Activated CD4-positive, alpha-beta T cell treated with anti-CD3 and anti-CD28 coated beads for 36 hours (primary cell): Measurements from ENCODE around the gene TRIM42. TPM values are rescaled to one million over a fixed set of nuclear protein-coding genes. Genes with fewer than 3 reads are reported as not detected.

Experiments
- ATAC-seq: fragments of 200-7000 bp; cut with Tn5 transposase; one replicate; pipeline ENCODE4 v1.10.0; 2021; ENCODE audit warnings: mild to moderate bottlenecking, moderate library complexity
- CTCF ChIA-PET: fragments of 350-600 bp; sonication (Branson Sonifier 250); formaldehyde crosslinking; loops from one replicate; lab custom pipeline; 2021; ENCODE audit warnings: antibody characterized with exemption; lab: Charles Lee
- POLR2A ChIA-PET: fragments of 350-600 bp; sonication (Branson Sonifier 250); formaldehyde crosslinking; loops from one replicate; lab custom pipeline; 2021; ENCODE audit warnings: antibody characterized with exemption, inconsistent platforms; lab: Charles Lee
- DNase-seq: peaks from one replicate; pipeline ENCODE4 v3.0.0-alpha.2; 2020
- H3K27ac Mint-ChIP-seq: one replicate; pipeline ENCODE4 v1.8.0; 2021; ENCODE audit warnings: mixed read lengths
- H3K27me3 Mint-ChIP-seq: one replicate; pipeline ENCODE4 v1.8.0; 2021; ENCODE audit warnings: mixed read lengths
- H3K36me3 Mint-ChIP-seq: one replicate; pipeline ENCODE4 v1.8.0; 2021; ENCODE audit warnings: low read depth, mixed read lengths
- H3K4me1 Mint-ChIP-seq: one replicate; pipeline ENCODE4 v1.8.0; 2021; ENCODE audit warnings: mixed read lengths
- H3K4me3 Mint-ChIP-seq: one replicate; pipeline ENCODE4 v1.8.0; 2021; ENCODE audit warnings: mild to moderate bottlenecking, moderate library complexity, mixed read lengths
- H3K9me3 Mint-ChIP-seq: one replicate; pipeline ENCODE4 v1.8.0; 2021; ENCODE audit warnings: low read depth, mixed read lengths
- intact Hi-C, 2 experiments: fragments of 100-400 bp; cut with DNase I in 1 of 2; cut with micrococcal nuclease in 1 of 2; formaldehyde crosslinking; loops; one replicate each; pipeline versions ENCODE4 v1.14.2 to v1.15.1; 2022 to 2024; cut with DNase I, micrococcal nuclease
- total RNA-seq, 2 experiments: library from RNA; stranded (reverse); gene quantifications; one replicate each; pipeline ENCODE4 v1.2.3, GENCODE V29; 2021

The TRIM42 gene
- total RNA-seq = not detected

DNA sequence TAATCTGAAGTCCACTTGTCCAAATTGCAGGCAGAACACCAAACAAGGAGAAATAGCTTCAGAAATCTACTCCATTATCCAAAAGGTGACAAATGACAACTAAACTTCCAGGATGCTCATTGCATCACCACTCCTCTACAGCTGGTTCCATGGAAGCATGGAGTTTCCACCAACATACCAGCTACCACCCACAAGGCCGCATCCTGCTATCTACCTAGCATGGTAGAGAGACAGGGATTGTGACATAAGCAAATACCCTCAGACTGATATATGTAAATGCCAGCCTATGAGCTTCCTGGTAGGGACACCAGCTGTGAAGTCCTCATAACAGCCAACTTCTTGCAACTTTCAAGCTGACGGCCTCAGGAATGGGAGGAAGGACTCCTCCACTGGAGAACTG is at the start of gene TRIM42:
Gene TRIM42 (plus strand): TSS at position 301 of the 400 bp plus-strand sequence. CDS start 166 bp downstream, outside the sequence.
- no peak within 1 kb of the TSS for H3K4me3 Mint-ChIP-seq
- no peaks in the 10 kb centered on the region for H3K4me1 Mint-ChIP-seq
- no peaks in the 10 kb centered on the region for H3K36me3 Mint-ChIP-seq
- H3K27me3 Mint-ChIP-seq = no peaks in the 10 kb centered on the region
- ChIA-PET CTCF (interaction anchor here (0.6 to 0.8 kb wide), 2 partner anchors 178 to 1250 kb away, joined by 4 read pairs; no protein-coding TSS in a partner anchor), POLR2A (no interaction called here)
- intact Hi-C loops = no loop called here
- peaks cover under 1% of the 10 kb centered on the region for H3K9me3 Mint-ChIP-seq
- DNase-seq (no peak), ATAC-seq (no peak)
- H3K27ac Mint-ChIP-seq = no peak within 1 kb of the TSS

DNA sequence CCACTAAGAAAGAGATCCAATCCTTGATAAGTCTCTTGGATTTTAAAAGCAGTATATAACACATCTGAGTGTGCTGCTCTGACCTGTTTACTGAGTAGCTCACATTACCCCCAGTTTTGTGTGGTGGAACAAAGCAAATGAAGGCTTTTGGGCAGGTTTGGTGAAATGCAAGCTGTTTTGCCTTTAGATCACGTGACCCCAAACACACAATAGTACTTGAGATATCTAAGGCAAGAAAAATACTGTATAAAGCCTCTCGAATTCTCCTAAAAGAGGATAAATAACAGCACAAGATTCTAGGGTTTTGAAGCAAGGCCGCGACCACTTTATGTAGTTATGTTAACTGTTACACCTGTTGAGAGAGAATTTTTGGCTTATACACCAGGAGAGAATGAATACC is 49.3 kb upstream of the TRIM42 start:
- ATAC-seq (no peak), DNase-seq (no peak)
- CTCF ChIA-PET = no interaction called here
- Mint-ChIP-seq H3K27me3 (peaks cover 3% of the 10 kb centered on the region), H3K9me3 (no peaks in the 10 kb centered on the region), H3K36me3 (no peaks in the 10 kb centered on the region), H3K27ac (no peak overlapping the region), H3K4me1 (no peaks in the 10 kb centered on the region), H3K4me3 (no peak overlapping the region)
- POLR2A ChIA-PET = no interaction called here
- intact Hi-C loops = no loop called here

DNA sequence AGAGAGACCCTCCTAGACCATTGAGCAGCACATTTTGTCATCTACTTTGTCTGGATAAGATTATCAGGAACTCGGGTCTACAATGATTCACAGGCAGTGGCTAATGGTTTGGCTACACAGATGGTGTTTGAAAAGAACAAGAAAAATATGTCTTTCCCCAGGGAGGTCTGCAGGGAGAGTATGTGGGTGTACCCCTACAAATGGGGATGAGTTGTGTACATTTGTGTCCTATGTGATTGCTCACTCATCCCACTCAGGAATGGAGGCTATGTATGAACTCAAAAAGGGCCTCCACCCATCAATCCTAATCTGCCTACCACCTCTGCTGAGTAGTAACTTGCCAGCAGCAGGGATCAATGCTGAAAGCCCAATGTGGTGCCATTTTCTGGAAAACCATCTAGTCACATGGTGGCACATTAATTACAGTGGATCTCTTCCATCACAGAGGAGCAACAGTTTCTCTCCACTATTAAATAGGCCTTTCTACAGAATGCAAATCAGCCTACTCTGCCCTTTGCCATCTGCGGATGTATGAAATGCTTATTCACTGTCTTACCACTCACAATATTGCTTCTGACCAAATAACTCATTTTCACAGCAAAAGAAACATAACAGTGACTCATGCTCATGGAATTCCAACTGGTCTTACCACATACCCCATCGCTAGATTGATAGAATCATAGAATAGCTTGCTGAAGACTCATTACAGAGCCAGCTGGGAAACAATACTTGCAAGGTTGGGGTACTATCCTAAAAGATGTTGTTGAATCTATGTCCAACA is 48.3 kb upstream of the TRIM42 start:
- Mint-ChIP-seq H3K4me3 (no peak overlapping the region), H3K36me3 (no peaks in the 10 kb centered on the region), H3K27ac (no peak overlapping the region), H3K4me1 (no peaks in the 10 kb centered on the region), H3K27me3 (peaks cover 3% of the 10 kb centered on the region), H3K9me3 (no peaks in the 10 kb centered on the region)
- CTCF ChIA-PET = no interaction called here
- DNase-seq = no peak
- intact Hi-C loops = no loop called here
- no peak for ATAC-seq
- POLR2A ChIA-PET = no interaction called here

DNA sequence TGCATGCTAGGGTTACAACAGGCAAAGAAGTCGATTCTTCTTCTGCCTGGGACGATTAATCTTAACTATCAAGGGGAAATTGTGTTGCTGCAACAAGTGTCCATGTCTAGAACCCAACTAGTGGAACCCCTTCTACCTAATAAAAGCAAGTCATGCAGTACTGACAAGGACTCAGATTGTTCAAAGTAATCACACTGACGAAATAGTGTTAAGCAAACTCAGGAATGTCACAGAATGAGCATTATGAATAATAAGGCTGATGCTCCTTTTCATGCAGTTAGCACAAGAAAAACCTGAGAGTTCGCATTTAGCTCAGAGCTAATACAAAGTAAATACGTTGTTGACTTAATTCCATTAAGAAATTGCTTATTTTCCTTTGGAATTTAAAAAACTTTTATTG is 47.5 kb upstream of the TRIM42 start:
- H3K4me1 Mint-ChIP-seq = no peaks in the 10 kb centered on the region
- ChIA-PET POLR2A (no interaction called here), CTCF (no interaction called here)
- DNase-seq (no peak), ATAC-seq (no peak)
- no peaks in the 10 kb centered on the region for H3K36me3 Mint-ChIP-seq
- H3K9me3 Mint-ChIP-seq = no peaks in the 10 kb centered on the region
- peaks cover 3% of the 10 kb centered on the region for H3K27me3 Mint-ChIP-seq
- intact Hi-C loops = no loop called here
- no peak overlapping the region for H3K27ac Mint-ChIP-seq
- no peak overlapping the region for H3K4me3 Mint-ChIP-seq

DNA sequence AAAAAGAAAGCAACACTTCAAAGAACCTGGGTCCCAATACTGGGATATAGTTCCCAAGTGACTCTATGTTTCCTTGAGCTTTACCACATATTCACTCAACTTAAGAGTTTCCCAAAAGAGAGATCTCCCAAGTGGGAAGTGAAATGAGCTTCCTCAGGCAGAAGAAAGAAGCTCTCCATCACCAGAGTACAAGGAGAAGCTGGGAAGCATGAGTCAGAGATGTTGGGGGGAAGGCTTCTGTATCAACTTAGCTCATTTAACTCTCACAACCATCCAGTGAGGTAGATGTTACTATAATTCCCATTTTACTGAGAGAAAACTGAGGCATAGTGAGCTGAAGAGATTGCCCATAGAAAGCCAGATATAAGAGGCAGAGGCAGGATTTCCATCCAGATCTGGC is 47.0 kb upstream of the TRIM42 start:
- H3K27me3 Mint-ChIP-seq = peaks cover 3% of the 10 kb centered on the region
- H3K4me1 Mint-ChIP-seq = no peaks in the 10 kb centered on the region
- DNase-seq (no peak), ATAC-seq (no peak)
- POLR2A ChIA-PET = no interaction called here
- CTCF ChIA-PET = interaction anchor here (1.1 kb wide), 1 partner anchor 24 kb away, joined by 3 read pairs; no protein-coding TSS in a partner anchor
- no peak overlapping the region for H3K4me3 Mint-ChIP-seq
- no peaks in the 10 kb centered on the region for H3K9me3 Mint-ChIP-seq
- no peak overlapping the region for H3K27ac Mint-ChIP-seq
- H3K36me3 Mint-ChIP-seq = no peaks in the 10 kb centered on the region
- intact Hi-C loops = no loop called here

DNA sequence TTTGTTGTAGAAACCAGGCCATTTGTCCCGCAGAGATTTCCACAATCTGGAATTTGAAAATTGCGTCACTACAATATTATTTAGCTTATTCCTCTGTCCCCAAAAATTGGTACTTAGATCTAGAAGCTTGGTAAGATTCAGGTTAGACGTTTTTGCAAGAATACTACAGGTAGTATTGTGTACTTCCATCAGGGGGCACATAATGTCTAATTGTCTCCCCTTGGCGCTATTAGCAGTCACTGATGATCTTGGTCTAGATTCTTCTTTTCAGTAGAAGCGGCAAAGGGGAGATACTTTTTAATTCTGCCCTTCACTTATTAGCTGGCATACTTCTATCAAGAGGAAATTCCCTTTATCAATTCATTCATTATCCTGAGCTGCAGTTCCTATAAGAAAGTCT is 42.6 kb upstream of the TRIM42 start:
- Mint-ChIP-seq H3K4me1 (no peaks in the 10 kb centered on the region), H3K9me3 (no peaks in the 10 kb centered on the region), H3K27ac (no peak overlapping the region), H3K27me3 (peaks cover 5% of the 10 kb centered on the region), H3K36me3 (no peaks in the 10 kb centered on the region), H3K4me3 (no peak overlapping the region)
- ATAC-seq = no peak
- POLR2A ChIA-PET = no interaction called here
- no peak for DNase-seq
- intact Hi-C loops = no loop called here
- CTCF ChIA-PET = no interaction called here

DNA sequence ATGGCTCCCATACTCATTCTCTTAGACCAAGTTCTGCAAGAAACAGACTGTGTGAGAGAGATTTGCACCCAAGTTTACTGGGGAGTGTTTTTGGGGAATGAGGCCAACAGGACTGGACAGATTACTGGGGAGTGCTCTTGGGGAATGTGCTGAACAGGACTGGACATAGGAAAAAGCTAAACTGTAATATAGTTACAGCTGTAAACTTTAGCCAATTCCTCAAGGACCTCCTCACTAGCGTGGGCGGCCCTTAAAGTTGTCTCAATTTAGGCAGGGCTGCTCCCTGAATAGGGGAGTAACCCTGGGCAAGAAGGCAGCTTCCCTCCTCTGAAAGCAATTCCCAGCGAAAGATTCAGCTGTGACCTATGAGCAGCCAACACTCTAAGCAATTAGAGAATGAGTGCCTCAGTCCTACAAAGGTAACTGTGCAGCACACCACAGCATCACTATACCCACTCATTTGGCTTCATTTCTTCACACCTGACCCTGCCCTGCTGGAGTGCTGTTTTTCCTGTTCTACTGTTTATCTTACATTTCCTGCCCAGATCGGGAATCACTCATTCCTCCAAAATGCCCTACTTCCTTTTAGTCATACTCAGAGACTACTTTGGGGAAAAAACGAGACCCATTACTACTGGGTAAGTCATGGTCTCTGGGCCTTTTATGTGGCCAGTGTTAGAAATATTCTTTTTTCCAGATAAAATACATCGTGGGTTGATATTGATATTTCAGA is 41.3 kb upstream of the TRIM42 start:
- peaks cover 5% of the 10 kb centered on the region for H3K27me3 Mint-ChIP-seq
- H3K4me1 Mint-ChIP-seq = no peaks in the 10 kb centered on the region
- H3K27ac Mint-ChIP-seq = no peak overlapping the region
- H3K4me3 Mint-ChIP-seq = no peak overlapping the region
- no peaks in the 10 kb centered on the region for H3K36me3 Mint-ChIP-seq
- intact Hi-C loops = no loop called here
- POLR2A ChIA-PET = no interaction called here
- CTCF ChIA-PET = no interaction called here
- no peaks in the 10 kb centered on the region for H3K9me3 Mint-ChIP-seq
- ATAC-seq (no peak), DNase-seq (no peak)

DNA sequence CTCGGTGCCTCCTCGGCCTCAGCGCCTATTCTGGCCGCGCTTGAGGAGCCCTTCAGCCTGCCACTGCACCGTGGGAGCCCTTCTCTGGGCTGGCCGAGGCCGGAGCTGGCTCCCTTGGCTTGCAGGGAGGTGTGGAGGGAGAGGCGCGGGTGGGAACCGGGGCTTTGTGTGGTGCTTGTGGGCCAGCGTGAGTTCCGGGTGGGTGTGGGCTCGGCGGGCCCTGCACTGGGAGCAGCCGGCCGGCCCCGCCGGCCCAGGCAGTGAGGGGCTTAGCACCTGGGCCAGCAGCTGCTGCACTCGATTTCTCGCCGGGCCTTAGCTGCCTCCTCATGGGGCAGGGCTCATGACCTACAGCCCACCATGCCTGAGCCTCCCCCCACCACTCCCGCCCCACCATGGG is 26.6 kb upstream of the TRIM42 start:
- ChIA-PET CTCF (no interaction called here), POLR2A (no interaction called here)
- Mint-ChIP-seq H3K9me3 (no peaks in the 10 kb centered on the region), H3K4me3 (no peak overlapping the region), H3K4me1 (no peaks in the 10 kb centered on the region), H3K27me3 (peaks cover 4% of the 10 kb centered on the region), H3K36me3 (no peaks in the 10 kb centered on the region), H3K27ac (no peak overlapping the region)
- DNase-seq = no peak
- intact Hi-C loops = no loop called here
- no peak for ATAC-seq

DNA sequence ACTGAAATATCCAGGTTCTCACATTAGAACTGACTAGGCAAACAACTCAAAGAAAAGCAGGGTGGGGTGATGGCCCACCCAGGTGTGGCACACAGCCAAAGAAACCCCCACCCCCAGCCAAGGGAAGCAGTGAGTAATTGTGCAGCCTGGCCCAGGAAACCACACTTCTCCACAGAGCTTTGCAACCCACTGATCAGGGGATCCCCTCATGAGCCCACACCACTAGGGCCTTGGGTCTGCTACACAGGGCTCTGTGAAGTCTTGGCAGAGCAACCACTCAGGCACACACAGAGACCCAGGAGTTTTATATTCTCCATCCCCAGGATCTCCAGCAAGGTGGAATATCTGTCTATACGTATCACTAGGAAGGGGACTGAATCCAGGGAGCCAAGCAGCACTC is 22.2 kb upstream of the TRIM42 start:
- no peaks in the 10 kb centered on the region for H3K4me1 Mint-ChIP-seq
- peaks cover 1% of the 10 kb centered on the region for H3K27me3 Mint-ChIP-seq
- no peak overlapping the region for H3K4me3 Mint-ChIP-seq
- peaks cover 2% of the 10 kb centered on the region for H3K9me3 Mint-ChIP-seq
- no peak for ATAC-seq
- CTCF ChIA-PET = no interaction called here
- no peaks in the 10 kb centered on the region for H3K36me3 Mint-ChIP-seq
- intact Hi-C loops = no loop called here
- DNase-seq = no peak
- H3K27ac Mint-ChIP-seq = no peak overlapping the region
- POLR2A ChIA-PET = no interaction called here

DNA sequence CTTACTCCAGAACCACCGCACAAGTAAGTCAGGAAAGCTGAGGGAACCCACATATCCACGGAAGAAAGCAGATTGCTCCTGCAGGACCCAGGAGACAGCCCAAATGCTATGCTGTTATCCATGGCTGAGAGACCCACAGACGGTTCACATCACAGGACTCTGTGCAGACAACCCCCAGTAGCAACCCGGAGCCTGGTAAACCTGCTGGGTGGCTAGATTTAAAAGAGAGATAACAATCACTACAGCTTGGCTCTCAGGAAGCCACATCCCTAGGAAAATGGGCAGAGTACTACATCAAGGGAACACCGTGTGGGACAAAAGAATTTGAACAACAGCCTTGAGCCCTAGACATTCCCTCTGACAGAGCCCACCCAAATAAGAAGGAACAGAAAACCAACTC is 13.8 kb upstream of the TRIM42 start:
- no peak for ATAC-seq
- no peak overlapping the region for H3K4me3 Mint-ChIP-seq
- no peaks in the 10 kb centered on the region for H3K36me3 Mint-ChIP-seq
- no peaks in the 10 kb centered on the region for H3K27me3 Mint-ChIP-seq
- no peak for DNase-seq
- H3K4me1 Mint-ChIP-seq = no peaks in the 10 kb centered on the region
- no peak overlapping the region for H3K27ac Mint-ChIP-seq
- intact Hi-C loops = no loop called here
- POLR2A ChIA-PET = no interaction called here
- H3K9me3 Mint-ChIP-seq = peaks cover 6% of the 10 kb centered on the region
- CTCF ChIA-PET = no interaction called here

DNA sequence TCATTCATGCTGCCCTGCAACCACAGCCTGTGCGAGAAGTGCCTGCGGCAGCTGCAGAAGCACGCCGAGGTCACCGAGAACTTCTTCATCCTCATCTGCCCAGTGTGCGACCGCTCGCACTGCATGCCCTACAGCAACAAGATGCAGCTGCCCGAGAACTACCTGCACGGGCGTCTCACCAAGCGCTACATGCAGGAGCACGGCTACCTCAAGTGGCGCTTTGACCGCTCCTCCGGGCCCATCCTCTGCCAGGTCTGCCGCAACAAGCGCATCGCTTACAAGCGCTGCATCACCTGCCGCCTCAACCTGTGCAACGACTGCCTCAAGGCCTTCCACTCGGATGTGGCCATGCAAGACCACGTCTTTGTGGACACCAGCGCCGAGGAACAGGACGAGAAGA is 4.7 kb downstream of the TRIM42 start:
- no peaks in the 10 kb centered on the region for H3K27me3 Mint-ChIP-seq
- POLR2A ChIA-PET = no interaction called here
- no peak overlapping the region for H3K27ac Mint-ChIP-seq
- intact Hi-C loops = no loop called here
- no peak overlapping the region for H3K4me3 Mint-ChIP-seq
- CTCF ChIA-PET = no interaction called here
- H3K9me3 Mint-ChIP-seq = no peaks in the 10 kb centered on the region
- ATAC-seq (no peak), DNase-seq (no peak)
- no peaks in the 10 kb centered on the region for H3K4me1 Mint-ChIP-seq
- no peaks in the 10 kb centered on the region for H3K36me3 Mint-ChIP-seq

DNA sequence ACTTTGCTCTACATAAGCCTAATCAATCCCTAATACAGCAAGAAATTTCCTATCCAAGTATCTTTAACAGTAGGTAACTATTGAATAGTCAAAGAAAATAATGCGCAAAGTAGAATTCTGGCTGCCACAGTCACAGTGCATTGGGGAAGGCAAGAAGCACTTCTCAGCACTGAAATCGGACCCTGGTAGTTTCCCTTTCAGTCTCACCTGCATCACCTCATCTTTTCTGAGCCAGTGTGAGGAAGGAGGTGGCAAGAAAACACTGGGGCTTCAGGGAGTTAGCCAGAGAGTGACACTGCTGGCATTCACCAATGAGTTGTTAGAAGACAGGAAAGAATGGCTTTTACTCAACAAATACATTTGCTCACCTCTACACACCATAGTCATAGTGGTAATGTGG is 8.3 kb downstream of the TRIM42 start:
- Mint-ChIP-seq H3K4me3 (no peak overlapping the region), H3K4me1 (no peaks in the 10 kb centered on the region), H3K27me3 (no peaks in the 10 kb centered on the region), H3K36me3 (no peaks in the 10 kb centered on the region), H3K27ac (no peak overlapping the region), H3K9me3 (no peaks in the 10 kb centered on the region)
- CTCF ChIA-PET = no interaction called here
- intact Hi-C loops = no loop called here
- DNase-seq = no peak
- ATAC-seq = no peak
- POLR2A ChIA-PET = no interaction called here
